Lower leg skin (tissue), 4 donors: ENCODE results near the gene POLR3E. TPM values are rescaled to one million over a fixed set of nuclear protein-coding genes. Genes with fewer than 3 reads are reported as not detected.
"Not testable (repeated sequence)": the region's sequence is repeated elsewhere in the genome, so short reads cannot be mapped to it uniquely, and the experiment has no call there.

Experiments
- DNase-seq, 2 donors: peaks; one replicate each; pipeline ENCODE4 v3.0.0-alpha.2; 2019; ENCODE audit warnings: low spot score in 2 of 2
- H3K4me3 ChIP-seq: fragments of 200-600 bp; sonication (generic); 2 replicates; pipeline ENCODE4 v1.5.1; 2017; ENCODE audit warnings: mild to moderate bottlenecking, low read depth; ENCODE audit not compliant: poor library complexity, severe bottlenecking
- POLR2A ChIP-seq, 2 donors: fragments of 450-650 bp; IDR thresholded peaks; one replicate each; pipeline ENCODE4 v1.6.1; 2016 to 2017; ENCODE audit warnings: antibody characterized with exemption in 2 of 2, mild to moderate bottlenecking in 1 of 2, moderate library complexity in 1 of 2
- WGBS, 2 donors: methylation state at CpG; one replicate each; pipeline ENCODE4 v1.1.5; 2018; 5-methylcytosine and 5-hydroxymethylcytosine counted together
- intact Hi-C: fragments of 100-400 bp; cut with DNase I; formaldehyde crosslinking; loops from one replicate; pipeline ENCODE4 v1.15.0; 2023; ENCODE audit warnings: low total_unique reads
- total RNA-seq, 4 donors: library from RNA; depleted of rRNA; stranded (reverse); fragments of >200 nt; gene quantifications; one replicate each; pipeline ENCODE4 v1.1.0, GENCODE V29; 2016
- TF ChIP-seq, protein P1 (sequence below), 3 donors: fragments of 450-650 bp; IDR thresholded peaks; one replicate each; pipeline ENCODE4 v1.5.1; 2016; ENCODE audit warnings: antibody characterized with exemption in 3 of 3, mild to moderate bottlenecking in 3 of 3, moderate library complexity in 2 of 3

POLR3E gene
- total RNA-seq, 4 donors from 2014 or later, result 64.7 to 74.0 (median 71.4) TPM

- peak overlapping the region; percentile 45 for H3K4me3 ChIP-seq
- 3 to 4% methylated on average over 17 of the region's 17 CpGs for WGBS, 2 donors
- DNase-seq, result no peak
- intact Hi-C loops, result loop anchor here (2.0 kb wide), 1 partner anchor 100 kb away; no protein-coding TSS in a partner anchor
- no peak for TF ChIP-seq POLR2A (IDR thresholded peaks at IDR 0.05)
- TF ChIP-seq, protein P1, sequence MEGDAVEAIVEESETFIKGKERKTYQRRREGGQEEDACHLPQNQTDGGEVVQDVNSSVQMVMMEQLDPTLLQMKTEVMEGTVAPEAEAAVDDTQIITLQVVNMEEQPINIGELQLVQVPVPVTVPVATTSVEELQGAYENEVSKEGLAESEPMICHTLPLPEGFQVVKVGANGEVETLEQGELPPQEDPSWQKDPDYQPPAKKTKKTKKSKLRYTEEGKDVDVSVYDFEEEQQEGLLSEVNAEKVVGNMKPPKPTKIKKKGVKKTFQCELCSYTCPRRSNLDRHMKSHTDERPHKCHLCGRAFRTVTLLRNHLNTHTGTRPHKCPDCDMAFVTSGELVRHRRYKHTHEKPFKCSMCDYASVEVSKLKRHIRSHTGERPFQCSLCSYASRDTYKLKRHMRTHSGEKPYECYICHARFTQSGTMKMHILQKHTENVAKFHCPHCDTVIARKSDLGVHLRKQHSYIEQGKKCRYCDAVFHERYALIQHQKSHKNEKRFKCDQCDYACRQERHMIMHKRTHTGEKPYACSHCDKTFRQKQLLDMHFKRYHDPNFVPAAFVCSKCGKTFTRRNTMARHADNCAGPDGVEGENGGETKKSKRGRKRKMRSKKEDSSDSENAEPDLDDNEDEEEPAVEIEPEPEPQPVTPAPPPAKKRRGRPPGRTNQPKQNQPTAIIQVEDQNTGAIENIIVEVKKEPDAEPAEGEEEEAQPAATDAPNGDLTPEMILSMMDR (IDR thresholded peaks at IDR 0.05), result no peak
Measured at GRCh38 chr16:22296225-22297113, 740 bp upstream of the POLR3E start.

GRCh38 chr16:22297871-22298733 is 893 bp downstream of the POLR3E start:
- TF ChIP-seq, protein P1 (IDR thresholded peaks at IDR 0.05), result no peak
- no peak for TF ChIP-seq POLR2A (IDR thresholded peaks at IDR 0.05)
- intact Hi-C loops, result loop anchor here (2.0 kb wide), 1 partner anchor 101 kb away; no protein-coding TSS in a partner anchor
- peak overlapping the region; percentile 68 for H3K4me3 ChIP-seq
- WGBS, 2 donors, result 1% methylated on average over 22 to 39 of the region's 39 CpGs
- peak in 1 of 2 donors; percentile 60 for DNase-seq

DNA sequence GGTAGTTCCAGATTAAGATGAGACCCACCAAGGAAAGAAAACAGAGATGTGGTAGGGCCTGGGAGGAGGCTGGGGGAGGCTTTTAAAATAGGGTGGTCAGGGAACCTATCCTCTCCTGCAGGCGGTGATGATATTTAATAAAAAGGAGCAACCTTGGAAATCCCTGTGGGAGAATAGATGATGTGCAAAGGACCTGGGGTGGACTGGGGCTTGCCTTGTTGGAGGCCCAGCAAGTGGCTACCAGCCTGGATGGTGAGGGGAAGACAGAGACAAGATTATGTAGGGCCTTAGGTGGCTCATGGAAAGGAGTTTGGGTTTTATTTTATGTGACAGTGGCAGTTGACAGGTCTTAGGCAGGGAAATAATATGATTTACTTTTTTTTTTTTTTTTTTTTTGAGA is 1.8 kb downstream of the POLR3E start:
- intact Hi-C loops, result no loop called here
- 84 to 100% methylated on average over 1 of the region's 1 CpG for WGBS, 2 donors
- DNase-seq, result no peak
- H3K4me3 ChIP-seq, result no peak overlapping the region
- TF ChIP-seq, protein P1 (IDR thresholded peaks at IDR 0.05), result no peak
- TF ChIP-seq POLR2A (IDR thresholded peaks at IDR 0.05), result no peak

DNA sequence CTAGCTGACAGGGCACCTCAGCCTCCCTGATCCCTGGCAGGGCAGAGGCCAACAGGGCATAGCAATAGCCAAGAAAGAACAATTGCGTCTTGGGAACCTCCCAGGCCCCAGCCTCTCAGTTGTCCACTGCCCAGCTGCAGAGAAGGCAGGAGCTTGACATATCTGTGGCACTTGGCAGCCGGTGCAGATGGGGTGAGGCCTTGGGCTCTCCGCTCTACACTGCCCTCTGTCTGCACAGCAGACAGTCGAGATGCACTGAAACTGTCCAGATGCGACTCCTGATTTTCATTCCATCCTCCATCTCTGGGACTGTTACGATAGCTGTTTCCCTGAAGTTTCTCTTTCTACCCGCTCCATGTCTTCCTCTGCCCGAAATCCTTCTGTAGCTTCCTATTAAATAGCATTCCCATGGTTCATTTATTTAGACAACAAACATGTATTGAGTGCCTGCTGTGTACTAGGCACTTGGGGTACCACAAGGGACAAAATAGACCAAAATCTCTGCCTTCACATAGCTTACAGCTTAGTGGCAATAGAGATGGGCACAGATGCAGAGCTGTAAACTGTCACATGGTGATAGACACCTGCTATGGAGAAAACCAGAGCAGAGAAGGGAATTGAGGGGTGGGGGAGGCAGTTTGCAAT is 3.3 kb downstream of the POLR3E start:
- intact Hi-C loops, result no loop called here

GRCh38 chr16:22301423-22301822 is 4.2 kb downstream of the POLR3E start:
- intact Hi-C loops, DNase-seq, H3K4me3 ChIP-seq: not testable (repeated sequence)
- 84% methylated on average over 7 of the region's 7 CpGs for WGBS, 2 donors

More for the DNA sequence above, 3.3 kb downstream of the POLR3E start:
- 37 to 40% methylated on average over 8 of the region's 8 CpGs for WGBS, 2 donors
- no peak for DNase-seq
- H3K4me3 ChIP-seq, result no peak overlapping the region
- TF ChIP-seq, protein P1 (IDR thresholded peaks at IDR 0.05), result no peak
- no peak for TF ChIP-seq POLR2A (IDR thresholded peaks at IDR 0.05)
